ENCODE measurements around the gene BCL2L11. TPM values are rescaled to one million over a fixed set of nuclear protein-coding genes. Genes with fewer than 3 reads are reported as not detected.

Gene BCL2L11
- total and polyA plus RNA-seq, 10 of the 15 experiments (the other 5 are each of a cell fraction or from before 2014, with no cell fraction given), result 0.29 to 10.1 (median 1.1) TPM

GRCh38 chr2:111071600-111072171, 49.0 kb upstream of the BCL2L11 start:
- Histone ChIP-seq H3K9me3 (replicated peaks; ENCODE audit: control insufficient read depth, insufficient read depth, low read length) (peaks cover 8% of the 10 kb centered on the region; the same call in 2 of the 3 replicates), H4K20me1 (ENCODE audit: control insufficient read depth, insufficient read depth) (no peaks in the 10 kb centered on the region), H2AFZ (ENCODE audit: control insufficient read depth, low read depth, low read length) (no peak overlapping the region), H3K27ac (ENCODE audit: control insufficient read depth, insufficient read depth) (no peak overlapping the region), H3K4me1 (ENCODE audit: control insufficient read depth, insufficient read depth, low read length) (no peaks in the 10 kb centered on the region), H3K9ac (ENCODE audit: control insufficient read depth, insufficient read depth, low read length) (no peak overlapping the region), H3K36me3 (ENCODE audit: control insufficient read depth in 2 of 2, insufficient read depth in 2 of 2, low read length in 1 of 2) (no peaks in the 10 kb centered on the region), H3K27me3 (replicated peaks in 1 of 2; ENCODE audit: control insufficient read depth in 2 of 2, insufficient read depth in 2 of 2, low read length in 1 of 2) (no peaks in the 10 kb centered on the region), H3K79me2 (ENCODE audit: control insufficient read depth, insufficient read depth, low read length) (no peaks in the 10 kb centered on the region), H3K4me3 (no peak overlapping the region), H3K4me2 (ENCODE audit: control insufficient read depth, insufficient read depth) (no peak overlapping the region)
- peak; percentile 35 for DNase-seq (ENCODE audit: low read depth, low spot score)
- in situ Hi-C loops (cut with MboI) (no loop called here), intact Hi-C loops (cut with micrococcal nuclease; ENCODE audit: unreplicated experiment) (no loop called here)
- TF ChIP-seq SUZ12 (IDR thresholded peaks at IDR 0.05; ENCODE audit: unreplicated experiment), result no peak
- no peak for TF ChIP-seq TCF3 (IDR thresholded peaks at IDR 0.05; ENCODE audit: borderline replicate concordance, insufficient read depth, low read depth, low read length)
- 0 out of 2 replicates have a peak, but pooled peaks have one; percentile 15 for TF ChIP-seq EED (IDR thresholded peaks at IDR 0.05; ENCODE audit: low read depth)
- TF ChIP-seq SMC3 (IDR thresholded peaks at IDR 0.05; ENCODE audit: borderline replicate concordance, low read length), result no peak
- TF ChIP-seq FOXM1 (IDR thresholded peaks at IDR 0.05; ENCODE audit: low read depth, low read length), result no peak
- TF ChIP-seq, protein P1, sequence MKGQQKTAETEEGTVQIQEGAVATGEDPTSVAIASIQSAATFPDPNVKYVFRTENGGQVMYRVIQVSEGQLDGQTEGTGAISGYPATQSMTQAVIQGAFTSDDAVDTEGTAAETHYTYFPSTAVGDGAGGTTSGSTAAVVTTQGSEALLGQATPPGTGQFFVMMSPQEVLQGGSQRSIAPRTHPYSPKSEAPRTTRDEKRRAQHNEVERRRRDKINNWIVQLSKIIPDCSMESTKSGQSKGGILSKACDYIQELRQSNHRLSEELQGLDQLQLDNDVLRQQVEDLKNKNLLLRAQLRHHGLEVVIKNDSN (IDR thresholded peaks at IDR 0.05; ENCODE audit: borderline replicate concordance, extremely low read length, insufficient read depth, low read depth, low read length), result no peak
- TF ChIP-seq GABPA (IDR thresholded peaks at IDR 0.05; ENCODE audit: low read depth), result no peak
- no peak for TF ChIP-seq ZNF207 (IDR thresholded peaks at IDR 0.05; ENCODE audit: borderline replicate concordance)
- TF ChIP-seq IKZF2 (IDR thresholded peaks at IDR 0.05), result peak; percentile 52 to 63; a peak in 2 of 4 replicates
- peak; percentile 70 for TF ChIP-seq SPI1 (IDR thresholded peaks at IDR 0.05; ENCODE audit: borderline replicate concordance, insufficient read depth, low read depth, low read length)
- TF ChIP-seq MEF2B (IDR thresholded peaks at IDR 0.05; ENCODE audit: partially characterized antibody, poor library complexity, severe bottlenecking), result peak; percentile 86
- TF ChIP-seq CBX3 (IDR thresholded peaks at IDR 0.05; ENCODE audit: borderline replicate concordance, low read depth), result no peak
- TF ChIP-seq RUNX3 (IDR thresholded peaks at IDR 0.05; ENCODE audit: low read length), result peak; percentile 48; the same call in 1 of the 2 replicates
- TF ChIP-seq GATAD2B (conservative IDR thresholded peaks at IDR 0.05; ENCODE audit: low read depth), result no peak; the same call in 1 of the 2 replicates
- peak; percentile 55 for TF ChIP-seq IKZF1 (conservative IDR thresholded peaks at IDR 0.05)
- ATAC-seq, result peak; percentile 83
- peak; percentile 52 for FAIRE-seq
- POLR2A ChIA-PET, result no interaction called here
- CTCF ChIA-PET, result interaction anchor here (0.6 to 3.7 kb wide), 5 partner anchors 15 to 258 kb away, joined by 3 to 13 read pairs (median 3); no protein-coding TSS in a partner anchor
- SMC1A ChIA-PET (ENCODE audit: uncharacterized antibody, unreplicated experiment), result interaction anchor here (0.6 to 1.8 kb wide), 5 partner anchors 9 to 116 kb away, joined by 3 to 5 read pairs (median 3); no protein-coding TSS in a partner anchor
- RAD21 ChIA-PET (ENCODE audit: unreplicated experiment), result interaction anchor here (0.9 to 1.2 kb wide), 3 partner anchors 14 to 45 kb away, joined by 3 to 4 read pairs (median 3); no protein-coding TSS in a partner anchor
- no TSS peak for BruUV-seq (replicated peaks)
- 15% methylated on average over 5 of the region's 5 CpGs for WGBS (ENCODE audit: insufficient coverage, insufficient replicate concordance, low lambda C conversion rate, missing lambda C conversion rate)

Data from GM12878 (cell line).